PFSK-1 (cell line): ENCODE measurements around the gene HPN.

Source experiments
- FOXP2 ChIP-seq: optimal IDR thresholded peaks from 2 replicates; pipeline ENCODE3; 2011; ENCODE audit warnings: borderline replicate concordance, control low read depth, inconsistent platforms; ENCODE audit not compliant: insufficient read depth; ENCODE audit errors: extremely low read length, extremely low read depth
- POLR2AphosphoS5 ChIP-seq: IDR thresholded peaks from 2 replicates; pipeline ENCODE4 v1.6.1; 2012; ENCODE audit warnings: low read depth, mild to moderate bottlenecking, control low read depth, low read length, moderate library complexity
- REST ChIP-seq, 2 experiments: IDR thresholded peaks; 2 replicates each; pipeline versions ENCODE4 v1.6.1 to v1.8.0; 2011 to 2012; ENCODE audit warnings: low read depth in 2 of 2, low read length in 2 of 2, control low read depth in 1 of 2, inconsistent platforms in 1 of 2, mild to moderate bottlenecking in 1 of 2, moderate library complexity in 1 of 2; ENCODE audit not compliant: insufficient read depth in 1 of 2
- SIN3A ChIP-seq: IDR thresholded peaks from 2 replicates; pipeline ENCODE4 v1.6.1; 2012; ENCODE audit warnings: mild to moderate bottlenecking, low read length, moderate library complexity, borderline replicate concordance; ENCODE audit not compliant: insufficient read depth
- TAF1 ChIP-seq: IDR thresholded peaks from 2 replicates; pipeline ENCODE4 v1.6.1; 2012; ENCODE audit warnings: low read length, control low read depth, borderline replicate concordance; ENCODE audit not compliant: insufficient read depth

Gene HPN

GRCh38 chr19:35090506-35091214 is 49.1 kb downstream of the HPN start:
- TF ChIP-seq SIN3A (no peak), FOXP2 (no peak), REST (IDR thresholded peaks at IDR 0.05; ENCODE audit: insufficient read depth in 1 of 2, low read depth in 2 of 2, low read length in 2 of 2) (no peak), TAF1 (no peak), POLR2AphosphoS5 (no peak)

- TF ChIP-seq POLR2AphosphoS5 (no peak), SIN3A (no peak)
Observed at GRCh38 chr19:35093430-35093829, 51.9 kb downstream of the HPN start.

GRCh38 chr19:35093941-35094647 is 52.6 kb downstream of the HPN start:
- no peak for TF ChIP-seq FOXP2
- no peak for TF ChIP-seq POLR2AphosphoS5
- TF ChIP-seq TAF1 = no peak
- TF ChIP-seq REST (IDR thresholded peaks at IDR 0.05; ENCODE audit: insufficient read depth in 1 of 2, low read depth in 2 of 2, low read length in 2 of 2) = no peak
- no peak for TF ChIP-seq SIN3A

GRCh38 chr19:35094656-35095055 is 53.1 kb downstream of the HPN start:
- TF ChIP-seq POLR2AphosphoS5 = no peak
- TF ChIP-seq TAF1 = no peak
- TF ChIP-seq SIN3A = no peak
- TF ChIP-seq REST (IDR thresholded peaks at IDR 0.05; ENCODE audit: insufficient read depth in 1 of 2, low read depth in 2 of 2, low read length in 2 of 2) = no peak

- TF ChIP-seq TAF1 (no peak), REST (IDR thresholded peaks at IDR 0.05; ENCODE audit: insufficient read depth in 1 of 2, low read depth in 2 of 2, low read length in 2 of 2) (no peak)
Observed at GRCh38 chr19:35095667-35096368, 54.3 kb downstream of the HPN start.
